GM20000 (cell line): ENCODE data around the gene SNRK.

Source experiments
- DNase-seq: peaks from one replicate; pipeline ENCODE4 v3.0.0; 2012; ENCODE audit warnings: low spot score
- TF ChIP-seq, protein P1 (sequence below): IDR thresholded peaks from 2 replicates; pipeline ENCODE4 v1.5.1; 2012; ENCODE audit warnings: mild to moderate bottlenecking, control low read depth; ENCODE audit errors: extremely low read depth, missing control alignments

SNRK gene, protein sequence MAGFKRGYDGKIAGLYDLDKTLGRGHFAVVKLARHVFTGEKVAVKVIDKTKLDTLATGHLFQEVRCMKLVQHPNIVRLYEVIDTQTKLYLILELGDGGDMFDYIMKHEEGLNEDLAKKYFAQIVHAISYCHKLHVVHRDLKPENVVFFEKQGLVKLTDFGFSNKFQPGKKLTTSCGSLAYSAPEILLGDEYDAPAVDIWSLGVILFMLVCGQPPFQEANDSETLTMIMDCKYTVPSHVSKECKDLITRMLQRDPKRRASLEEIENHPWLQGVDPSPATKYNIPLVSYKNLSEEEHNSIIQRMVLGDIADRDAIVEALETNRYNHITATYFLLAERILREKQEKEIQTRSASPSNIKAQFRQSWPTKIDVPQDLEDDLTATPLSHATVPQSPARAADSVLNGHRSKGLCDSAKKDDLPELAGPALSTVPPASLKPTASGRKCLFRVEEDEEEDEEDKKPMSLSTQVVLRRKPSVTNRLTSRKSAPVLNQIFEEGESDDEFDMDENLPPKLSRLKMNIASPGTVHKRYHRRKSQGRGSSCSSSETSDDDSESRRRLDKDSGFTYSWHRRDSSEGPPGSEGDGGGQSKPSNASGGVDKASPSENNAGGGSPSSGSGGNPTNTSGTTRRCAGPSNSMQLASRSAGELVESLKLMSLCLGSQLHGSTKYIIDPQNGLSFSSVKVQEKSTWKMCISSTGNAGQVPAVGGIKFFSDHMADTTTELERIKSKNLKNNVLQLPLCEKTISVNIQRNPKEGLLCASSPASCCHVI

DNA sequence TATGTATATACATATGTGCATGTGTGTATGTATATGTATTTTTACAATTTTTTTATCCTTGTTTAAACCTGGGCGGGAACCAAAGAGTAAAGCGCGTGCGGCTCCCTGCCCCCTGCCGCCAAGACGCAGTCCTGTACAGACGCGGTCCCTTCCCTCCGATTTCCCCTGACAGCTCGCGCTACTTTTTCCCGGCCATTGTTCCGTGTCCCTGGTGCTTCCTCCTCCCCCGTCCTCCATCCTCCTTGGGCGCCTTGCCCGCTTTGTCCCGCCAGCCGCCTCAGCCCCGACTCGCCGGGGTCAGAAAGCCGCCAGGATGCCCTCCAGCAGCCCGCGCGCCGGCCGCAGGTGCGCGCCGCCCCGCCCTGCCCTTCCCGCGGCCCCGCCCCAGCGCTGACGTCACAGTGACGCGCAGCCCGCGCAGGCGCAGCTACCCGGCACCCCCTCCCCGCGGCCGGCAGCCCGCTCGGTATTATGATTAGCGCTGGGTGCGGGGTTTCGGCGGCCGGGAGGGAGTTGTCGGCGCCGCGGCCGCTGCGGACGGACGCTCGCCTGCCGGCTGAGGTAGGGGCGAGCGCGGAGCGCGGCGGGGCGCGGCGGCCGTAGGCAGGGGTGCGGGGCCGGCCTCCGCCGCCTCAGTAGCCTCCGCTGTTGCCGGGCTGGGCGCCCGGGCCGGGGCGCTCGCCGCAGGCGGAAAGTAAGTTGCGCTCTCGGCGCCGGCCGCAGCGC lies at the start of gene SNRK:
Gene SNRK (plus strand): TSS at position 426 of the 726 bp plus-strand sequence. CDS start 16,664 bp downstream, outside the sequence.
- DNase-seq: peak; percentile 98
- TF ChIP-seq, protein P1, sequence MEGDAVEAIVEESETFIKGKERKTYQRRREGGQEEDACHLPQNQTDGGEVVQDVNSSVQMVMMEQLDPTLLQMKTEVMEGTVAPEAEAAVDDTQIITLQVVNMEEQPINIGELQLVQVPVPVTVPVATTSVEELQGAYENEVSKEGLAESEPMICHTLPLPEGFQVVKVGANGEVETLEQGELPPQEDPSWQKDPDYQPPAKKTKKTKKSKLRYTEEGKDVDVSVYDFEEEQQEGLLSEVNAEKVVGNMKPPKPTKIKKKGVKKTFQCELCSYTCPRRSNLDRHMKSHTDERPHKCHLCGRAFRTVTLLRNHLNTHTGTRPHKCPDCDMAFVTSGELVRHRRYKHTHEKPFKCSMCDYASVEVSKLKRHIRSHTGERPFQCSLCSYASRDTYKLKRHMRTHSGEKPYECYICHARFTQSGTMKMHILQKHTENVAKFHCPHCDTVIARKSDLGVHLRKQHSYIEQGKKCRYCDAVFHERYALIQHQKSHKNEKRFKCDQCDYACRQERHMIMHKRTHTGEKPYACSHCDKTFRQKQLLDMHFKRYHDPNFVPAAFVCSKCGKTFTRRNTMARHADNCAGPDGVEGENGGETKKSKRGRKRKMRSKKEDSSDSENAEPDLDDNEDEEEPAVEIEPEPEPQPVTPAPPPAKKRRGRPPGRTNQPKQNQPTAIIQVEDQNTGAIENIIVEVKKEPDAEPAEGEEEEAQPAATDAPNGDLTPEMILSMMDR: no peak

DNA sequence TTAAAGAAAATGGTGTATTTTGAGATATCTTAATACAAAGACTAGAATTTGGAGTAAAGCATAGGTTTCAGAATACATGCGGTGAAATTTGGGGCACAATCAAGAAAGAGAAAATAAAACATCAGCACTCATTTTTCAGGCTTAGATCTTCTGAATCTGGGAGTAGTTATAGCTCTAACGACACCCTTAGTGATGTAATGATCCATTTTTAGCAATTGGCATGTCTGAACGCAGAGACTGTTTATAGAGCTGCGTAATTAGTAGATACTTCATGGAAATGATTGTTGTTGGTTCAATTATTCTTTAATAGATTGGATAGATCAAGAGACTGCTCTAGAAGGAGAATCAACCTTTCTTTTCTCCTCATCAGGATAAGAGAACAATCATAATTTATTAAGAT lies 47.5 kb upstream of the SNRK start:
- DNase-seq: no peak
- TF ChIP-seq, protein P1: no peak

DNA sequence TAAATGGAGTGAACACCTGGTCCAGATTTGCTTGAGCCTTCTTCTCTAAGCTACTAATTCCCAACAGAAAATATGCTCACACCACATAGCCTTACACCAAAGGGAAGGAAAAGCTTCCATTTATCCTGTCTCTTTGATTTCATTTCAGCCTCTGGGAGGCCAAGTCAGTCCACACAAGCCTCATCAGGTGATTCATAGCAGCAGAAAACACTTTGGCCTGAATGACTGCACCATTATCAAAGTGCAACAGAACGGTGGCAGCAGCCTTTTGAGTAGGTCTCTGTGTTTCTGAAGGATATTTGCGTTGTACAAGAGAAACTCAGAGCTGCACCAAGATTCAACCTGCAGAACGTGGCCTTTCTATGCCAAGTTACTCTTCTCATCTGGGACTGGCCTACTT lies 46.6 kb upstream of the SNRK start:
- no peak for DNase-seq
- TF ChIP-seq, protein P1: no peak

DNA sequence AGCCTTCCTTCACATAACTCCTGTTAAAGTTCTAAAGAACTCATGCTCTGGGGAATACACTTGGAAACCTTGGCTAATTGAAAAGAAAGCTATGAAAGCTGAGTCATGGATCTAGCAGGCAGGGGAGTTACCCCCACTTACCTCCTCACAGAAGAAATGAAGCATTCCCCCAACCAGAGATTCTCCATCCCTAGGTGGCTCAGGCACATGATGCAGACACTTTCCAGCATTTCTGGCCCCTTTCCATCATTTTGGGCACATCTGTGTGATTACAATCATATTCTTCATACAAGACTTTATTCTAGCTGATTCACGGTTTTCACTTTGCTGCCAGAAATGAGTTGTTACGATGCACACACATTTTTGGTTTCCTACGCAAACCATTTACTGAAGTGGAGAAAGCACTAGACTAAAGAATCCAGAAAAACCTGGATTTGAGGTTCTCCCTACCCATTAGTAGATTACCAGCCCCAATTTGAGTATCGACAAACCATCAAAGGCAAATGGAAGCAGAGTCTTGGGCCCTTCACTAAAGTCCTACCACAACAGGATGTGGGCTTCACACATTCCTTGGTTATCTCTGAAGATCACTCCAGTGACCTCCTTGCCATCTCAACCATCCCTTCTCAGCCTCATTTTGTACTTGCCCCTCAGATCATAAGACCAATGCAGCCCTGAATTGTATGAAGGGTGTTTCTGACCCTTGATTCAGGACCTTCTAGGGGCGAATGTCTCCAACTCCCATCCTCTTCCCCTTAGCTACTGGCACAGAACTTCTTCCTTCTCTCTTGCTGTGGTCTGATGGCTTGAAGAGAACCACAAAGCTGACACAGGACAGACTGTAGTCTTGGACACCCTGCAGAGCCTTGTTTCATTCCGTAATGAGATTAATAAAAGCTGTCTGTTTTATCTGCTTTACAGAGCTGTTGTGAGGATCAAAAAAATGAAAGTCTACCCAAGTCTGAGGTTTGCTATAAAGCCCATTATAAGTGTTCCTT lies 42.5 kb upstream of the SNRK start:
- no peak for DNase-seq
- TF ChIP-seq, protein P1: no peak

DNA sequence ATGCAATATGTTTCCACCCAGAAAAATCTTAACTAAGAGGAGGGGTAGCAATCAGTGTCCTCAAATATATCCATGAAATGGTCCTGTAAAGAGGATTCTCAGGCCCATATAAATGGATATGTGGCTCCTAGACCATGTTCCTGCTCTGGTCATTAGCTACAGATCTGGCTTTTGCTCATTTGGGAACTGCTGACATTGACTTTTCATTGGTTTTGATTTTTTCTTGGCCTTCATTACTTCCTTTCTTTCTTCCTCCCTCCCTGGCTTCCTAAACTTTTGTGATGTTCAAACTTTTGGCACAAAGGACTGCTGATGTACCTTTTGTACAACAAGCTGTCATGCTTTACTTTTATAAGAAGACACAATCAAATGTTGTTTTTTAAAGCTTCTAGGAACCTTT lies 41.6 kb upstream of the SNRK start:
- TF ChIP-seq, protein P1: no peak
- DNase-seq: no peak

DNA sequence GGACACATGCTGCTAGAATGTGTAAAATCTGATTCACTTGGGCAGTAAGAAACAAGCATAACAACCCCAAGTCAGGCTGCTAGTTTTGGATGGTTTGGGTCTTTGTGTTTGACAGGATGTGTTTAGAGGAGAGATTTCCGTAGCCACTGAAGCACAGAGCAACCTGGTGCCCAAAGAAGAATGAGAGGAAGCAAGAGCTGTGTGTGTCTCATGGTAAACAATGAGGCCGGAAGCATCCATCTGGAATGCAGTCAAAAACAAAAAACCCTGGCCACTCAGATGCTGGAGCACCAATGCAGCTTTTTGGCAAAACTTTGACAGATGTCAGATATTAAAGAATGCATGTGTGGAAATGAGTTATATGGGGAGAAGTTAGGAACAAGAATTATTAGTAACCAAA lies 39.4 kb upstream of the SNRK start:
- no peak for DNase-seq
- TF ChIP-seq, protein P1: no peak
